Femur (tissue), 1 donor: ENCODE results near the gene LRTM2.
A peak's percentile ranks its signal among the peaks of the same experiment; 100 is the strongest.

Source experiments
- DNase-seq: peaks from one replicate; pipeline ENCODE4 v3.0.0-alpha.2; 2017

LRTM2 gene

GRCh38 chr12:1844223-1844622, 23.9 kb downstream of the LRTM2 start:
- peak; percentile 5 for DNase-seq

- peak; percentile 8 for DNase-seq
Measured at GRCh38 chr12:1844661-1845409, 24.5 kb downstream of the LRTM2 start.

GRCh38 chr12:1845427-1845826, 25.1 kb downstream of the LRTM2 start:
- DNase-seq, result peak; percentile 3

GRCh38 chr12:1845886-1846285, 25.5 kb downstream of the LRTM2 start:
- DNase-seq, result peak; percentile 2

GRCh38 chr12:1846421-1847405, 26.3 kb downstream of the LRTM2 start:
- peak; percentile 10 for DNase-seq

- no peak for DNase-seq
Measured at GRCh38 chr12:1847411-1847810, 27.0 kb downstream of the LRTM2 start.

GRCh38 chr12:1848146-1848545, 27.8 kb downstream of the LRTM2 start:
- DNase-seq, result peak; percentile 6

GRCh38 chr12:1848745-1849144, 28.4 kb downstream of the LRTM2 start:
- DNase-seq, result peak; percentile 3

- DNase-seq, result peak; percentile 8
Measured at GRCh38 chr12:1851151-1851701, 30.9 kb downstream of the LRTM2 start.

GRCh38 chr12:1852076-1852475, 31.7 kb downstream of the LRTM2 start:
- DNase-seq, result no peak

GRCh38 chr12:1853716-1854115, 33.4 kb downstream of the LRTM2 start:
- DNase-seq, result peak; percentile 8

- peak; percentile 1 for DNase-seq
Measured at GRCh38 chr12:1855241-1855640, 34.9 kb downstream of the LRTM2 start.

- peak; percentile 3 for DNase-seq
Measured at GRCh38 chr12:1857086-1857485, 36.7 kb downstream of the LRTM2 start.

- no peak for DNase-seq
Measured at GRCh38 chr12:1857821-1858220, 37.5 kb downstream of the LRTM2 start.

GRCh38 chr12:1858456-1858855, 38.1 kb downstream of the LRTM2 start:
- no peak for DNase-seq

GRCh38 chr12:1859643-1860042, 39.3 kb downstream of the LRTM2 start:
- DNase-seq, result no peak

GRCh38 chr12:1862973-1863372, 42.6 kb downstream of the LRTM2 start:
- DNase-seq, result no peak

- DNase-seq, result no peak
Measured at GRCh38 chr12:1863823-1864222, 43.5 kb downstream of the LRTM2 start.

GRCh38 chr12:1864456-1864855, 44.1 kb downstream of the LRTM2 start:
- peak; percentile 3 for DNase-seq

GRCh38 chr12:1864867-1865266, 44.5 kb downstream of the LRTM2 start:
- no peak for DNase-seq

GRCh38 chr12:1865284-1865866, 45.0 kb downstream of the LRTM2 start:
- peak; percentile 3 for DNase-seq

GRCh38 chr12:1869145-1869544, 48.8 kb downstream of the LRTM2 start:
- no peak for DNase-seq

- no peak for DNase-seq
Measured at GRCh38 chr12:1870086-1870485, 49.7 kb downstream of the LRTM2 start.
